Smooth muscle cell (in vitro differentiated cells): ENCODE measurements around the gene MXD4. TPM values are rescaled to one million over a fixed set of nuclear protein-coding genes. Genes with fewer than 3 reads are reported as not detected.

Experiments
- DNase-seq: peaks from one replicate; lab custom pipeline; 2025; ENCODE audit not compliant: unreplicated experiment; lab: John Stamatoyannopoulos, UW
- H2AFZ ChIP-seq: fragments of 200-600 bp; sonication (generic); 2 replicates; pipeline ENCODE4 v1.6.0; 2016; ENCODE audit warnings: antibody characterized with exemption, low read depth, mild to moderate bottlenecking
- H3F3A ChIP-seq: fragments of 200-600 bp; sonication (generic); 2 replicates; pipeline ENCODE4 v1.6.0; 2017; ENCODE audit warnings: antibody characterized with exemption, low read depth
- H3K27ac ChIP-seq: fragments of 200-600 bp; sonication (generic); 2 replicates; pipeline ENCODE4 v1.5.1; 2016; ENCODE audit warnings: low read depth, mild to moderate bottlenecking
- H3K27me3 ChIP-seq: fragments of 200-600 bp; sonication (generic); 2 replicates; pipeline ENCODE4 v1.6.1; 2016; ENCODE audit warnings: low read depth, mild to moderate bottlenecking
- H3K36me3 ChIP-seq: fragments of 200-600 bp; sonication (generic); 2 replicates; pipeline ENCODE4 v1.5.1; 2016; ENCODE audit warnings: low read depth
- H3K4me1 ChIP-seq: fragments of 200-600 bp; sonication (generic); 2 replicates; pipeline ENCODE4 v1.5.1; 2016; ENCODE audit warnings: low read depth
- H3K4me2 ChIP-seq: fragments of 200-600 bp; sonication (generic); 2 replicates; pipeline ENCODE4 v1.6.0; 2016; ENCODE audit warnings: mild to moderate bottlenecking
- H3K4me3 ChIP-seq: fragments of 200-600 bp; sonication (generic); 2 replicates; pipeline ENCODE4 v1.5.1; 2016; ENCODE audit warnings: mild to moderate bottlenecking
- H3K79me2 ChIP-seq: fragments of 200-600 bp; sonication (generic); 2 replicates; pipeline ENCODE4 v1.6.0; 2016; ENCODE audit warnings: low read depth, mild to moderate bottlenecking
- H3K9ac ChIP-seq: fragments of 200-600 bp; sonication (generic); 2 replicates; pipeline ENCODE4 v1.6.0; 2016; ENCODE audit warnings: low read depth
- H3K9me3 ChIP-seq: fragments of 200-600 bp; sonication (generic); replicated peaks from 2 replicates; pipeline ENCODE4 v1.5.1; 2016; ENCODE audit warnings: low read depth
- H4K20me1 ChIP-seq: fragments of 200-600 bp; sonication (generic); 2 replicates; pipeline ENCODE4 v1.6.0; 2016; ENCODE audit warnings: low read depth
- CTCF ChIP-seq: fragments of 200-600 bp; sonication (generic); IDR thresholded peaks from 2 replicates; pipeline ENCODE4 v1.5.1; 2017; ENCODE audit warnings: borderline replicate concordance, mild to moderate bottlenecking, antibody characterized with exemption; ENCODE audit not compliant: insufficient read depth, poor library complexity, severe bottlenecking
- WGBS: methylation state at CpG from one replicate; pipeline ENCODE4 v1.1.7; 2016; ENCODE audit warnings: low lambda C conversion rate; 5-methylcytosine and 5-hydroxymethylcytosine counted together
- polyA plus RNA-seq: library from polyadenylated mRNA; unstranded; fragments of >200 nt; fragmentation: Nextera tagmentation; extraction: Ambion mirVana; gene quantifications from 2 replicates; pipeline ENCODE4 v1.2.1, GENCODE V29; 2016
- total RNA-seq: library from RNA; depleted of rRNA; stranded (reverse); fragments of >200 nt; gene quantifications from 2 replicates; pipeline ENCODE4 v1.2.3, GENCODE V29; 2014

MXD4 gene
- total and polyA plus RNA-seq, 2 experiments from 2014 or later = 26.8 to 81.8 TPM

- no peak overlapping the region for H3K9ac ChIP-seq
- H3K4me3 ChIP-seq = no peak overlapping the region
- H3K9me3 ChIP-seq = no peaks in the 10 kb centered on the region
- 94% methylated on average over 40 of the region's 40 CpGs for WGBS
- H3K27ac ChIP-seq = no peak overlapping the region
- no peaks in the 10 kb centered on the region for H3K36me3 ChIP-seq
- no peak overlapping the region for H3K4me2 ChIP-seq
- no peaks in the 10 kb centered on the region for H3K27me3 ChIP-seq
- H2AFZ ChIP-seq = no peak overlapping the region
- H4K20me1 ChIP-seq = no peaks in the 10 kb centered on the region
- no peak for TF ChIP-seq CTCF
- DNase-seq = no peak
- no peaks in the 10 kb centered on the region for H3K4me1 ChIP-seq
- no peaks in the 10 kb centered on the region for H3K79me2 ChIP-seq
- H3F3A ChIP-seq = no peaks in the 10 kb centered on the region
Measured at GRCh38 chr4:2297606-2298531, 36.0 kb upstream of the MXD4 start.

- no peak overlapping the region for H3K4me3 ChIP-seq
- TF ChIP-seq CTCF = no peak
- H3K27me3 ChIP-seq = no peaks in the 10 kb centered on the region
Measured at GRCh38 chr4:2296631-2297601, 35.0 kb upstream of the MXD4 start.

GRCh38 chr4:2295900-2296442 lies 34.1 kb upstream of the MXD4 start:
- no peak for DNase-seq
- H3K4me1 ChIP-seq = no peaks in the 10 kb centered on the region
- H2AFZ ChIP-seq = no peak overlapping the region
- H3K9me3 ChIP-seq = no peaks in the 10 kb centered on the region
- H3K27ac ChIP-seq = no peak overlapping the region
- H3K9ac ChIP-seq = no peak overlapping the region
- no peaks in the 10 kb centered on the region for H4K20me1 ChIP-seq
- no peaks in the 10 kb centered on the region for H3K79me2 ChIP-seq
- no peak overlapping the region for H3K4me2 ChIP-seq
- H3K27me3 ChIP-seq = no peaks in the 10 kb centered on the region
- 92% methylated on average over 14 of the region's 14 CpGs for WGBS
- no peak for TF ChIP-seq CTCF
- no peaks in the 10 kb centered on the region for H3K36me3 ChIP-seq
- H3F3A ChIP-seq = no peaks in the 10 kb centered on the region
- H3K4me3 ChIP-seq = no peak overlapping the region

More at GRCh38 chr4:2296631-2297601, 35.0 kb upstream of the MXD4 start:
- DNase-seq = no peak
- no peaks in the 10 kb centered on the region for H4K20me1 ChIP-seq
- H3K4me1 ChIP-seq = no peaks in the 10 kb centered on the region
- WGBS = 92% methylated on average over 37 of the region's 37 CpGs
- no peaks in the 10 kb centered on the region for H3K36me3 ChIP-seq
- H3F3A ChIP-seq = no peaks in the 10 kb centered on the region
- no peak overlapping the region for H3K9ac ChIP-seq
- H3K27ac ChIP-seq = no peak overlapping the region
- no peaks in the 10 kb centered on the region for H3K9me3 ChIP-seq
- H3K79me2 ChIP-seq = no peaks in the 10 kb centered on the region
- H2AFZ ChIP-seq = no peak overlapping the region
- H3K4me2 ChIP-seq = no peak overlapping the region
